Trophoblast cell (in vitro differentiated cells and primary cell): ENCODE results near the gene CD58.

ENCODE experiments used
- DNase-seq, 2 donors: peaks; one replicate each; pipeline ENCODE4 v3.0.0-alpha.2; 2016
- H2AFZ ChIP-seq: 2 replicates; pipeline ENCODE4 v1.6.1; 2013; ENCODE audit warnings: low read length, moderate library complexity, mild to moderate bottlenecking; ENCODE audit not compliant: insufficient read depth, poor library complexity
- H2AK5ac ChIP-seq: 2 replicates; pipeline ENCODE4 v1.6.1; 2013; ENCODE audit warnings: mild to moderate bottlenecking, low read length
- H2BK120ac ChIP-seq: 2 replicates; pipeline ENCODE4 v1.6.1; 2013; ENCODE audit warnings: low read length, mild to moderate bottlenecking, moderate library complexity; ENCODE audit not compliant: insufficient read depth, poor library complexity
- H2BK12ac ChIP-seq: 2 replicates; pipeline ENCODE4 v1.6.1; 2013; ENCODE audit warnings: mild to moderate bottlenecking, low read length, moderate library complexity
- H2BK5ac ChIP-seq: 2 replicates; pipeline ENCODE4 v1.6.1; 2013; ENCODE audit warnings: low read length, low read depth, moderate library complexity, mild to moderate bottlenecking; ENCODE audit not compliant: poor library complexity
- H3K14ac ChIP-seq: 2 replicates; pipeline ENCODE4 v1.6.1; 2013; ENCODE audit warnings: mild to moderate bottlenecking, low read length
- H3K18ac ChIP-seq: 2 replicates; pipeline ENCODE4 v1.6.1; 2013; ENCODE audit warnings: mild to moderate bottlenecking, low read length
- H3K23ac ChIP-seq: 2 replicates; pipeline ENCODE4 v1.6.1; 2013; ENCODE audit warnings: low read length
- H3K27ac ChIP-seq: 2 replicates; pipeline ENCODE4 v1.5.1; 2013; ENCODE audit warnings: low read depth, mild to moderate bottlenecking, inconsistent platforms, low read length, moderate library complexity
- H3K27me3 ChIP-seq: 2 replicates; pipeline ENCODE4 v1.6.1; 2013; ENCODE audit warnings: inconsistent platforms, mild to moderate bottlenecking, low read length, moderate library complexity; ENCODE audit not compliant: insufficient read depth
- H3K36me3 ChIP-seq, 2 experiments: 1 replicate in 1 of 2; 2 replicates in 1 of 2; pipeline ENCODE4 v1.6.1; 2013; ENCODE audit warnings: low read length in 2 of 2, mild to moderate bottlenecking in 2 of 2, moderate library complexity in 1 of 2; ENCODE audit not compliant: insufficient read depth in 2 of 2, control insufficient read depth in 1 of 2
- H3K4ac ChIP-seq: 2 replicates; pipeline ENCODE4 v1.6.1; 2013; ENCODE audit warnings: low read depth, mild to moderate bottlenecking, low read length, moderate library complexity
- H3K4me1 ChIP-seq, 2 experiments: 1 replicate in 1 of 2; 2 replicates in 1 of 2; pipeline ENCODE4 v1.6.1; 2013; ENCODE audit warnings: low read length in 2 of 2, mild to moderate bottlenecking in 2 of 2, moderate library complexity in 1 of 2; ENCODE audit not compliant: insufficient read depth in 2 of 2, control insufficient read depth in 1 of 2
- H3K4me2 ChIP-seq: 2 replicates; pipeline ENCODE4 v1.6.1; 2013; ENCODE audit warnings: inconsistent platforms, mild to moderate bottlenecking, low read length, moderate library complexity
- H3K4me3 ChIP-seq: 2 replicates; pipeline ENCODE4 v1.5.1; 2013; ENCODE audit warnings: mild to moderate bottlenecking, low read depth, low read length, inconsistent platforms
- H3K79me1 ChIP-seq: one replicate; pipeline ENCODE4 v1.6.1; 2013; ENCODE audit warnings: low read length
- H3K79me2 ChIP-seq: 2 replicates; pipeline ENCODE4 v1.6.1; 2013; ENCODE audit warnings: low read length, mild to moderate bottlenecking; ENCODE audit not compliant: control insufficient read depth, insufficient read depth, poor library complexity
- H3K9ac ChIP-seq: 2 replicates; pipeline ENCODE4 v1.6.1; 2013; ENCODE audit warnings: mild to moderate bottlenecking, low read length
- H3K9me3 ChIP-seq: 2 replicates; pipeline ENCODE4 v1.6.1; 2013; ENCODE audit warnings: low read depth, mild to moderate bottlenecking, control low read depth, inconsistent platforms, low read length; ENCODE audit not compliant: insufficient read depth
- H4K12ac ChIP-seq: 2 replicates; pipeline ENCODE4 v1.6.1; 2013; ENCODE audit warnings: low read depth, mild to moderate bottlenecking, low read length, moderate library complexity
- H4K8ac ChIP-seq: 2 replicates; pipeline ENCODE4 v1.6.1; 2013; ENCODE audit warnings: low read depth, mild to moderate bottlenecking, low read length, moderate library complexity
- H4K91ac ChIP-seq: one replicate; pipeline ENCODE4 v1.6.1; 2013; ENCODE audit warnings: low read depth, mild to moderate bottlenecking, low read length, moderate library complexity
- WGBS: extraction: QIAGEN DNeasy Blood & Tissue Kit; methylation state at CpG from one replicate; pipeline ENCODE4 v1.1.7; 2013; ENCODE audit warnings: missing lambda C conversion rate; ENCODE audit not compliant: insufficient read length, insufficient coverage; ENCODE audit errors: extremely low coverage; 5-methylcytosine and 5-hydroxymethylcytosine counted together

The CD58 gene

DNA sequence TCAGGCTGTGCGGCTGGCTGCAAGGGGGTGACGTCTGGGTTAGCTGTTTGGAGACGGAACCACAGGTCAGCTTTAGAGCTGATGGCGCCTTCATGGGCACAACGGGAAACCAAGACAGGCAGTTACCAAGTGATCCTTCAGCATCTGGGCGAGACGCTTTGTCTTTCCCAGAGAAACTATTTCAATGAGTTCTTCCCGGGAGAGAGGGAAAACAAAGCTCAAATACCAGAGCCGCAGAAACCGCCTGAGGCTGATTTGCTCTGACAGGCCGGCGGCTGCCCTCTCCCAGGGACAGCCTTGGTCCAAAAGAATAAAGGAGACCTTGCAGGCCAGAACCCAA is 76.5 kb downstream of the CD58 start:
- WGBS, result no CpG with 5 or more reads among the region's 12 CpGs
- Histone ChIP-seq H2AFZ (no peak overlapping the region), H3K36me3 (no peaks in the 10 kb centered on the region), H3K4me1 (peaks cover 21 to 28% of the 10 kb centered on the region in 2 experiments), H2BK5ac (peak overlapping the region; percentile 34), H3K9ac (no peak overlapping the region), H3K23ac (no peak overlapping the region), H3K27ac (peak overlapping the region; percentile 22), H2BK120ac (peak overlapping the region; percentile 78), H4K12ac (no peak overlapping the region), H3K14ac (peak overlapping the region; percentile 84), H3K27me3 (no peaks in the 10 kb centered on the region), H3K18ac (peak overlapping the region; percentile 58), H3K4me3 (no peak overlapping the region), H3K9me3 (no peaks in the 10 kb centered on the region), H4K8ac (peak overlapping the region; percentile 56), H4K91ac (peak overlapping the region; percentile 75), H3K79me2 (no peaks in the 10 kb centered on the region), H3K4ac (no peak overlapping the region), H3K79me1 (peaks cover 16% of the 10 kb centered on the region), H2AK5ac (peak overlapping the region; percentile 27), H2BK12ac (peak overlapping the region; percentile 90), H3K4me2 (no peak overlapping the region)
- DNase-seq, result peak; percentile 75 to 88

DNA sequence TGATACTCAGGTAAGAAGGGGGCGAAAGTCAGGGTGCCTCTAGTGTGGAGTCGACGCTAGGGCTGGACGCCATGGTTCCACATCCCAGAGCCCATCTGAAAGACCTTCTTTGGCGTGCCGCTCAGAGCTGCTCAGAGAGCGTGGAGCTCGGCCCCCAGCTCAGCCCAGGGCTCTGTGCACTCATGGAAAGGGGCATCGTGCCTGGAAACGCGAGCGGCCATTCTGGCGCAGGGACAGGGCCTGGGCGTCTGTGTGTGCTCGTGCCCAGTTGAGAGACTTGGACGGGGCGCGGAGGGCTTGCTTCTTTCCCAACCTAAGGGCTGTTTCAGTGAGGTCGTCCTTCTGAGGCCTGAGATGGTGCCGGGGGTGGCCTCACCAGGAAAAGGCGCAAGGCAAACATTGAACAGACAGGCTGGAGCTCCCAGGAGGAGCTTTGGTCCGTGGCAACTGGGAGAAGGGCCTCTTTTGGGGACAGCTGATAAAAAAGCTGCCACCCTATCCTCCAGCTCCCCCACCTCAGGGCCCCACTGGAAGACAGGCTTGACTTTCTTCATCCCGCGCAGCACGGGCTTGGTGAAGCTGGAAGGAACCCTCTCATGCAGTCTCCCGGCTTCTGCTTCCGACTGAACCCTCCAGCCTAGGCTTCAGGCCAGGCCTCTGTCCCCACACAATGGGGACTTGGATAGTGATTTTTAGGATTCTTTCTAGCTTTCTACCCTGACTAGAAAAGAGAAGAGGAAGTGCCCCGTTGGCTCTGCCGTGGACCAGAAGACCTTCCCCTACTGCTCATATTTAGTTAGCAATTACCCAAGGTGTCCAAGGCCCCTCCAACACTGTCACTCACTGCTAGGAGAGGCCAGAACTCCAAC is 77.1 kb downstream of the CD58 start:
- Histone ChIP-seq H3K4me1 (peaks cover 21 to 29% of the 10 kb centered on the region in 2 experiments), H3K36me3 (no peaks in the 10 kb centered on the region), H3K4me2 (no peak overlapping the region), H3K9me3 (no peaks in the 10 kb centered on the region), H2BK12ac (peak overlapping the region; percentile 90), H3K79me1 (peaks cover 16% of the 10 kb centered on the region), H3K18ac (peak overlapping the region; percentile 58), H3K14ac (peak overlapping the region; percentile 84), H3K9ac (no peak overlapping the region), H3K4ac (peak overlapping the region; percentile 10), H3K27me3 (no peaks in the 10 kb centered on the region), H4K8ac (peak overlapping the region; percentile 56), H3K79me2 (no peaks in the 10 kb centered on the region), H2AK5ac (peak overlapping the region; percentile 60), H2AFZ (no peak overlapping the region), H2BK5ac (peak overlapping the region; percentile 34), H3K27ac (peak overlapping the region; percentile 22), H2BK120ac (peak overlapping the region; percentile 78), H3K4me3 (no peak overlapping the region), H4K12ac (no peak overlapping the region), H4K91ac (peak overlapping the region; percentile 75), H3K23ac (no peak overlapping the region)
- no CpG with 5 or more reads among the region's 29 CpGs for WGBS
- DNase-seq, result no peak

DNA sequence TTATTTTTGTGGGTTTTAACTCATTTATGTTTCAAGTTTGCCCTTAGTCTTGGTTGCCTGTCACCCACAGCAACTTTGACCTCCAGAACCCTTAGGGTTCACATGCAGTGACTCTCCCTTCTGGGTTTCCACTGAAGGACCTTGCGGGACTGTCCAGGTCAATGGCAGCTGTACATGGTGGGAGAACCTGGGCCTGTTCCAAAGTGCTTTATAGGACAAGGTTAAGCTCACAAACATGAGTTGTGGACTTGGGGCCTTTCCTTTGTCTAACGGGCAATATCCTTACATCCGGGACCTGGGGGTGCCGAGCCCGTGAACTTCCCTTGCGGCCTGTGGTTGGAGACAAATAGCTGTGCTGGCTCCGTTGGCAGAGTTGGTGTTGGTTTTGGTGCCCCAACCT is 77.8 kb downstream of the CD58 start:
- Histone ChIP-seq H3K4me3 (no peak overlapping the region), H3K14ac (no peak overlapping the region), H3K79me1 (peaks cover 16% of the 10 kb centered on the region), H3K9ac (no peak overlapping the region), H2AK5ac (peak overlapping the region; percentile 4), H3K4me2 (no peak overlapping the region), H4K91ac (peak overlapping the region; percentile 75), H2BK5ac (no peak overlapping the region), H4K12ac (no peak overlapping the region), H3K27me3 (no peaks in the 10 kb centered on the region), H3K36me3 (no peaks in the 10 kb centered on the region), H2AFZ (no peak overlapping the region), H3K23ac (no peak overlapping the region), H3K9me3 (no peaks in the 10 kb centered on the region), H3K27ac (no peak overlapping the region), H4K8ac (no peak overlapping the region), H3K4me1 (peaks cover 21 to 32% of the 10 kb centered on the region in 2 experiments), H3K4ac (no peak overlapping the region), H3K18ac (no peak overlapping the region), H2BK12ac (peak overlapping the region; percentile 90), H2BK120ac (no peak overlapping the region), H3K79me2 (no peaks in the 10 kb centered on the region)
- WGBS, result no CpG with 5 or more reads among the region's 7 CpGs
- DNase-seq, result no peak

DNA sequence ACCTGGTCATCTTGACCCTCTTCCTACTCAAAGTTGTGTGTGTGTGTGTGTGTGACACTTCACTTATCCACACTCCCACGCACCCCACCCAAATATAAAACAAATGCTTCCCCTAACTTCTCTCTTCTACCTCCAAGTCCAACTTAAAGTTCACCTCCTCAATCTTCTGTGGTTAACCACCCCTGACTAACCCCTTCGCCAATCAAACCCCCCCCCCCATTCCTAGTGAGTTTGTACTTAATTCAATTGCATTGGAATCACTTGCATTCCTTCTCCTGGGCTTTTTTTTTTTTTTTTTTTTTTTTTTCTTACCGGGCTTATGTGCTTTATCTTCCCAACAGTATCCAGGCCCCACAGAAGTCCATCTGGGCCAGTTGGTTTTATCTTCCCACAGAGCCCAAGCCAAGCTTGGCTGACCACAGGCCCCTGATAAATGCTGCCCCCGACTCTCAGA is 78.4 kb downstream of the CD58 start:
- no peak overlapping the region for H3K9ac ChIP-seq
- H2AK5ac ChIP-seq, result no peak overlapping the region
- no peak overlapping the region for H3K23ac ChIP-seq
- DNase-seq, result no peak
- no peak overlapping the region for H4K12ac ChIP-seq
- H3K4ac ChIP-seq, result no peak overlapping the region
- peaks cover 19 to 34% of the 10 kb centered on the region in 2 experiments for H3K4me1 ChIP-seq
- no peaks in the 10 kb centered on the region for H3K27me3 ChIP-seq
- H2BK5ac ChIP-seq, result no peak overlapping the region
- H2BK120ac ChIP-seq, result no peak overlapping the region
- H3K18ac ChIP-seq, result no peak overlapping the region
- no peak overlapping the region for H3K4me3 ChIP-seq
- H3K79me2 ChIP-seq, result no peaks in the 10 kb centered on the region
- no peak overlapping the region for H4K91ac ChIP-seq
- no peak overlapping the region for H2AFZ ChIP-seq
- no peak overlapping the region for H4K8ac ChIP-seq
- peaks cover 15% of the 10 kb centered on the region for H3K79me1 ChIP-seq
- no peak overlapping the region for H3K27ac ChIP-seq
- no peak overlapping the region for H2BK12ac ChIP-seq
- no peaks in the 10 kb centered on the region for H3K36me3 ChIP-seq
- H3K4me2 ChIP-seq, result no peak overlapping the region
- H3K9me3 ChIP-seq, result no peaks in the 10 kb centered on the region
- no peak overlapping the region for H3K14ac ChIP-seq
- no CpG with 5 or more reads among the region's 4 CpGs for WGBS
